NB4 (cell line): Measurements from ENCODE around the gene PLXNA2.

ENCODE experiments used
- POLR2A ChIP-seq: IDR thresholded peaks from 2 replicates; pipeline ENCODE4 v1.6.1; 2011; ENCODE audit warnings: mild to moderate bottlenecking; ENCODE audit not compliant: insufficient read length; ENCODE audit errors: extremely low read depth
- TF ChIP-seq, protein P1 (sequence below): IDR thresholded peaks from one replicate; pipeline ENCODE4 v1.5.1; 2012; ENCODE audit warnings: low read depth, low read length
- TF ChIP-seq, protein P2 (sequence below): IDR thresholded peaks from 2 replicates; pipeline ENCODE4 v1.6.1; 2011; ENCODE audit warnings: low read depth, low read length

DNA sequence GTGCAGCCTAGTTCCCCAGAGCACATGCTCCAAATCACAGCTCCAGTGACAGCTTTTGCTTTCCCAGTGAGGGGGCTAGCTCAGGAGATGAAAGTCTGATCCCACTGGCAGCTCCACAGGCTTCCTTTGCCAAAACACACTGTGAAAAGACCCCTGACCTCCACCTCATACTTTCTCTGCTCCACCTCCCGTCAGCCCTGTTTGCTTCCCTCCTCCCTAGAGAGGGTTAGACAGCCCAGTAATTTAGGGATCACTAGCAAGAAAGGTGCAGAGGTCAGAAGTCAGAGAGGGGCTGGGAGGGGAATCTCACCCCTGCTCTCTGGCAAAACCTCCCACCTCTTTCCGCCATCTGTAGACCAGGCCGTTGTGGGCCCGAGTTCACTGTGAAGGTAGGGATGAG is 62.8 kb downstream of the PLXNA2 start:
- TF ChIP-seq, protein P1, sequence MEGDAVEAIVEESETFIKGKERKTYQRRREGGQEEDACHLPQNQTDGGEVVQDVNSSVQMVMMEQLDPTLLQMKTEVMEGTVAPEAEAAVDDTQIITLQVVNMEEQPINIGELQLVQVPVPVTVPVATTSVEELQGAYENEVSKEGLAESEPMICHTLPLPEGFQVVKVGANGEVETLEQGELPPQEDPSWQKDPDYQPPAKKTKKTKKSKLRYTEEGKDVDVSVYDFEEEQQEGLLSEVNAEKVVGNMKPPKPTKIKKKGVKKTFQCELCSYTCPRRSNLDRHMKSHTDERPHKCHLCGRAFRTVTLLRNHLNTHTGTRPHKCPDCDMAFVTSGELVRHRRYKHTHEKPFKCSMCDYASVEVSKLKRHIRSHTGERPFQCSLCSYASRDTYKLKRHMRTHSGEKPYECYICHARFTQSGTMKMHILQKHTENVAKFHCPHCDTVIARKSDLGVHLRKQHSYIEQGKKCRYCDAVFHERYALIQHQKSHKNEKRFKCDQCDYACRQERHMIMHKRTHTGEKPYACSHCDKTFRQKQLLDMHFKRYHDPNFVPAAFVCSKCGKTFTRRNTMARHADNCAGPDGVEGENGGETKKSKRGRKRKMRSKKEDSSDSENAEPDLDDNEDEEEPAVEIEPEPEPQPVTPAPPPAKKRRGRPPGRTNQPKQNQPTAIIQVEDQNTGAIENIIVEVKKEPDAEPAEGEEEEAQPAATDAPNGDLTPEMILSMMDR, result no peak
- no peak for TF ChIP-seq POLR2A
- TF ChIP-seq, protein P2, sequence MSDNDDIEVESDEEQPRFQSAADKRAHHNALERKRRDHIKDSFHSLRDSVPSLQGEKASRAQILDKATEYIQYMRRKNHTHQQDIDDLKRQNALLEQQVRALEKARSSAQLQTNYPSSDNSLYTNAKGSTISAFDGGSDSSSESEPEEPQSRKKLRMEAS, result no peak
